HG03442 (cell line): ENCODE results near the gene ACER3.
A peak's percentile ranks its signal among the peaks of the same experiment; 100 is the strongest.
"Not testable (repeated sequence)": the region's sequence is repeated elsewhere in the genome, so short reads cannot be mapped to it uniquely, and the experiment has no call there.

Experiments used
- ATAC-seq: cut with Tn5 transposase; IDR thresholded peaks from one replicate; pipeline ENCODE4 v1.9.1; 2021; ENCODE audit warnings: mild to moderate bottlenecking, moderate library complexity; ENCODE audit not compliant: unreplicated experiment

ACER3 gene

GRCh38 chr11:76860539-76861475 lies at the start of gene ACER3:
Gene ACER3 (plus strand): TSS chr11:76860918. CDS start chr11:76860977, 59 bp downstream.
- peak; percentile 93 for ATAC-seq

- no peak for ATAC-seq
These were observed 49.5 kb upstream of the ACER3 start for GRCh38 chr11:76811259-76811658.

- ATAC-seq: no peak
These were observed 46.3 kb upstream of the ACER3 start for GRCh38 chr11:76814414-76814813.

GRCh38 chr11:76815678-76816077 lies 45.0 kb upstream of the ACER3 start:
- ATAC-seq: not testable (repeated sequence)

- ATAC-seq: no peak
These were observed 40.5 kb upstream of the ACER3 start for GRCh38 chr11:76820184-76820566.

GRCh38 chr11:76821396-76821795 lies 39.3 kb upstream of the ACER3 start:
- ATAC-seq: not testable (repeated sequence)

- ATAC-seq: no peak
These were observed 38.3 kb upstream of the ACER3 start for GRCh38 chr11:76822406-76822805.

GRCh38 chr11:76823481-76824028 lies 37.2 kb upstream of the ACER3 start:
- ATAC-seq: no peak

- no peak for ATAC-seq
These were observed 36.4 kb upstream of the ACER3 start for GRCh38 chr11:76824083-76824939.

GRCh38 chr11:76824980-76825725 lies 35.6 kb upstream of the ACER3 start:
- ATAC-seq: no peak

- no peak for ATAC-seq
These were observed 34.9 kb upstream of the ACER3 start for GRCh38 chr11:76825726-76826396.

- not testable (repeated sequence) for ATAC-seq
These were observed 34.2 kb upstream of the ACER3 start for GRCh38 chr11:76826508-76826907.

- not testable (repeated sequence) for ATAC-seq
These were observed 33.7 kb upstream of the ACER3 start for GRCh38 chr11:76827005-76827404.

GRCh38 chr11:76830639-76831327 lies 29.9 kb upstream of the ACER3 start:
- no peak for ATAC-seq

- no peak for ATAC-seq
These were observed 28.9 kb upstream of the ACER3 start for GRCh38 chr11:76831686-76832310.

- no peak for ATAC-seq
These were observed 28.4 kb upstream of the ACER3 start for GRCh38 chr11:76832361-76832760.

GRCh38 chr11:76834151-76834550 lies 26.6 kb upstream of the ACER3 start:
- ATAC-seq: no peak

GRCh38 chr11:76835036-76835435 lies 25.7 kb upstream of the ACER3 start:
- no peak for ATAC-seq
